HG03175 (cell line): ENCODE results near the gene PCSK2.
"Not testable (repeated sequence)": the region's sequence is repeated elsewhere in the genome, so short reads cannot be mapped to it uniquely, and the experiment has no call there.

Source experiments
- ATAC-seq: cut with Tn5 transposase; IDR thresholded peaks from one replicate; pipeline ENCODE4 v1.9.1; 2021; ENCODE audit warnings: mild to moderate bottlenecking, moderate library complexity; ENCODE audit not compliant: unreplicated experiment

The PCSK2 gene

GRCh38 chr20:17226410-17227218 lies at the start of gene PCSK2:
Gene PCSK2, plus strand, starts transcription at chr20:17227040. Its CDS starts 266 bp downstream, at chr20:17227306.
- ATAC-seq, result no peak

- no peak for ATAC-seq
Observed at GRCh38 chr20:17177341-17177740, 49.5 kb upstream of the PCSK2 start.

GRCh38 chr20:17179840-17180239 lies 47.0 kb upstream of the PCSK2 start:
- ATAC-seq, result no peak

GRCh38 chr20:17189976-17190695 lies 36.7 kb upstream of the PCSK2 start:
- no peak for ATAC-seq

GRCh38 chr20:17197041-17197440 lies 29.8 kb upstream of the PCSK2 start:
- no peak for ATAC-seq

- no peak for ATAC-seq
Observed at GRCh38 chr20:17202030-17202429, 24.8 kb upstream of the PCSK2 start.

GRCh38 chr20:17202673-17203072 lies 24.2 kb upstream of the PCSK2 start:
- ATAC-seq, result no peak

- ATAC-seq, result no peak
Observed at GRCh38 chr20:17205084-17205813, 21.6 kb upstream of the PCSK2 start.

- ATAC-seq, result no peak
Observed at GRCh38 chr20:17210387-17210786, 16.5 kb upstream of the PCSK2 start.

GRCh38 chr20:17210983-17211382 lies 15.9 kb upstream of the PCSK2 start:
- no peak for ATAC-seq

GRCh38 chr20:17215167-17215566 lies 11.7 kb upstream of the PCSK2 start:
- ATAC-seq, result no peak

- not testable (repeated sequence) for ATAC-seq
Observed at GRCh38 chr20:17219856-17220255, 7.0 kb upstream of the PCSK2 start.

GRCh38 chr20:17223553-17223952 lies 3.3 kb upstream of the PCSK2 start:
- ATAC-seq, result no peak

- no peak for ATAC-seq
Observed at GRCh38 chr20:17225851-17226409, 910 bp upstream of the PCSK2 start.

GRCh38 chr20:17227219-17227575 lies 357 bp downstream of the PCSK2 start:
- ATAC-seq, result no peak

- no peak for ATAC-seq
Observed at GRCh38 chr20:17227669-17228623, 1.1 kb downstream of the PCSK2 start.

- ATAC-seq, result no peak
Observed at GRCh38 chr20:17228624-17229061, 1.8 kb downstream of the PCSK2 start.

GRCh38 chr20:17229256-17229655 lies 2.4 kb downstream of the PCSK2 start:
- no peak for ATAC-seq

GRCh38 chr20:17233626-17234025 lies 6.8 kb downstream of the PCSK2 start:
- no peak for ATAC-seq

GRCh38 chr20:17236766-17237165 lies 9.9 kb downstream of the PCSK2 start:
- ATAC-seq, result no peak
